ENCODE results near the gene LARGE1. TPM values are rescaled to one million over a fixed set of nuclear protein-coding genes. Genes with fewer than 3 reads are reported as not detected.

LARGE1 gene
- total RNA-seq, 1 experiment from 2014 or later, result 2.5 TPM

- in situ Hi-C loops (cut with HindIII; ENCODE audit: low pct_unique_long_range_greater_than_20kb, low sequenced_read_pairs), result no loop called here
- no peak for TF ChIP-seq SIN3A (IDR thresholded peaks at IDR 0.05; ENCODE audit: borderline replicate concordance, insufficient read depth, low read depth, low read length)
- TF ChIP-seq, protein P1, sequence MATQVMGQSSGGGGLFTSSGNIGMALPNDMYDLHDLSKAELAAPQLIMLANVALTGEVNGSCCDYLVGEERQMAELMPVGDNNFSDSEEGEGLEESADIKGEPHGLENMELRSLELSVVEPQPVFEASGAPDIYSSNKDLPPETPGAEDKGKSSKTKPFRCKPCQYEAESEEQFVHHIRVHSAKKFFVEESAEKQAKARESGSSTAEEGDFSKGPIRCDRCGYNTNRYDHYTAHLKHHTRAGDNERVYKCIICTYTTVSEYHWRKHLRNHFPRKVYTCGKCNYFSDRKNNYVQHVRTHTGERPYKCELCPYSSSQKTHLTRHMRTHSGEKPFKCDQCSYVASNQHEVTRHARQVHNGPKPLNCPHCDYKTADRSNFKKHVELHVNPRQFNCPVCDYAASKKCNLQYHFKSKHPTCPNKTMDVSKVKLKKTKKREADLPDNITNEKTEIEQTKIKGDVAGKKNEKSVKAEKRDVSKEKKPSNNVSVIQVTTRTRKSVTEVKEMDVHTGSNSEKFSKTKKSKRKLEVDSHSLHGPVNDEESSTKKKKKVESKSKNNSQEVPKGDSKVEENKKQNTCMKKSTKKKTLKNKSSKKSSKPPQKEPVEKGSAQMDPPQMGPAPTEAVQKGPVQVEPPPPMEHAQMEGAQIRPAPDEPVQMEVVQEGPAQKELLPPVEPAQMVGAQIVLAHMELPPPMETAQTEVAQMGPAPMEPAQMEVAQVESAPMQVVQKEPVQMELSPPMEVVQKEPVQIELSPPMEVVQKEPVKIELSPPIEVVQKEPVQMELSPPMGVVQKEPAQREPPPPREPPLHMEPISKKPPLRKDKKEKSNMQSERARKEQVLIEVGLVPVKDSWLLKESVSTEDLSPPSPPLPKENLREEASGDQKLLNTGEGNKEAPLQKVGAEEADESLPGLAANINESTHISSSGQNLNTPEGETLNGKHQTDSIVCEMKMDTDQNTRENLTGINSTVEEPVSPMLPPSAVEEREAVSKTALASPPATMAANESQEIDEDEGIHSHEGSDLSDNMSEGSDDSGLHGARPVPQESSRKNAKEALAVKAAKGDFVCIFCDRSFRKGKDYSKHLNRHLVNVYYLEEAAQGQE (IDR thresholded peaks at IDR 0.05; ENCODE audit: insufficient read depth in 1 of 2, low read depth in 2 of 2, low read length in 1 of 2), result no peak
- TF ChIP-seq POLR2AphosphoS5 (IDR thresholded peaks at IDR 0.05; ENCODE audit: low read depth, low read length), result no peak
- no peak for TF ChIP-seq TCF7L2 (IDR thresholded peaks at IDR 0.05; ENCODE audit: low read depth, low read length)
- TF ChIP-seq, protein P2, sequence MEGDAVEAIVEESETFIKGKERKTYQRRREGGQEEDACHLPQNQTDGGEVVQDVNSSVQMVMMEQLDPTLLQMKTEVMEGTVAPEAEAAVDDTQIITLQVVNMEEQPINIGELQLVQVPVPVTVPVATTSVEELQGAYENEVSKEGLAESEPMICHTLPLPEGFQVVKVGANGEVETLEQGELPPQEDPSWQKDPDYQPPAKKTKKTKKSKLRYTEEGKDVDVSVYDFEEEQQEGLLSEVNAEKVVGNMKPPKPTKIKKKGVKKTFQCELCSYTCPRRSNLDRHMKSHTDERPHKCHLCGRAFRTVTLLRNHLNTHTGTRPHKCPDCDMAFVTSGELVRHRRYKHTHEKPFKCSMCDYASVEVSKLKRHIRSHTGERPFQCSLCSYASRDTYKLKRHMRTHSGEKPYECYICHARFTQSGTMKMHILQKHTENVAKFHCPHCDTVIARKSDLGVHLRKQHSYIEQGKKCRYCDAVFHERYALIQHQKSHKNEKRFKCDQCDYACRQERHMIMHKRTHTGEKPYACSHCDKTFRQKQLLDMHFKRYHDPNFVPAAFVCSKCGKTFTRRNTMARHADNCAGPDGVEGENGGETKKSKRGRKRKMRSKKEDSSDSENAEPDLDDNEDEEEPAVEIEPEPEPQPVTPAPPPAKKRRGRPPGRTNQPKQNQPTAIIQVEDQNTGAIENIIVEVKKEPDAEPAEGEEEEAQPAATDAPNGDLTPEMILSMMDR (IDR thresholded peaks at IDR 0.05), result no peak
- ChIA-PET CTCF (no interaction called here), POLR2A (no interaction called here)
- Histone ChIP-seq H3K4me3 (ENCODE audit: low read depth in 2 of 2, low read length in 2 of 2) (no peak overlapping the region), H3K9me3 (ENCODE audit: control insufficient read depth, insufficient read depth, low read depth, low read length) (no peaks in the 10 kb centered on the region), H3K36me3 (ENCODE audit: control insufficient read depth, insufficient read depth, low read length) (no peaks in the 10 kb centered on the region), H3K27ac (ENCODE audit: low read length) (no peak overlapping the region), H3K4me1 (ENCODE audit: control insufficient read depth, insufficient read depth, low read length) (no peaks in the 10 kb centered on the region), H3K27me3 (ENCODE audit: control insufficient read depth, insufficient read depth, low read length) (no peaks in the 10 kb centered on the region)
- DNase-seq (ENCODE audit: low read depth, low spot score) (no peak), ATAC-seq (no peak)
- no TSS peak for BruUV-seq (replicated peaks)
- intact Hi-C loops (cut with micrococcal nuclease; ENCODE audit: unreplicated experiment), result no loop called here
These were observed 96.7 kb downstream of the LARGE1 start for GRCh38 chr22:33823552-33823951.

DNA sequence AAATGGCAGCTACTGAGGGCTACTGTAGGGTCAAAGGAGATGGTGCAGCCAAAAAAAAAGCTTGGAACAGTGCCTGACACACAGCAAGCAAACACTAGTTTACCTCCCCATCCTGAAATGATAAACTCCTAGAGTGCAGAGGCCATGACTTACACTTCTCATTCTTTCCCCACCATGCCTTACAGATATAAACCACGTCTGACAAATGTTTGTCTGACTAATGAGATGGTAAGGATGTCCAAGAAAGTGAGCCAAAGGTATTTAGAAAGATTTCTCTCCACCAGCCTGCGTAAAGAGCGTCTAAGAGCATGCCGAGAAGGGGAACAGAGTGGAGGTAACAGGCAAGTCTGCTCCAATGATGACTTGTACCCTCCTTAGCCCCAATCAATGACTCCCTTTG is 99.0 kb downstream of the LARGE1 start:
- H3K36me3 ChIP-seq (ENCODE audit: control insufficient read depth, insufficient read depth, low read length), result no peaks in the 10 kb centered on the region
- TF ChIP-seq POLR2AphosphoS5 (IDR thresholded peaks at IDR 0.05; ENCODE audit: low read depth, low read length), result no peak
- TF ChIP-seq, protein P2 (IDR thresholded peaks at IDR 0.05), result no peak
- TF ChIP-seq, protein P1 (IDR thresholded peaks at IDR 0.05; ENCODE audit: insufficient read depth in 1 of 2, low read depth in 2 of 2, low read length in 1 of 2), result no peak
- TF ChIP-seq TCF7L2 (IDR thresholded peaks at IDR 0.05; ENCODE audit: low read depth, low read length), result no peak
- no peak for TF ChIP-seq SIN3A (IDR thresholded peaks at IDR 0.05; ENCODE audit: borderline replicate concordance, insufficient read depth, low read depth, low read length)
- no peaks in the 10 kb centered on the region for H3K9me3 ChIP-seq (ENCODE audit: control insufficient read depth, insufficient read depth, low read depth, low read length)
- DNase-seq (ENCODE audit: low read depth, low spot score) (no peak), ATAC-seq (no peak)
- POLR2A ChIA-PET, result no interaction called here
- BruUV-seq (replicated peaks), result no TSS peak
- H3K27me3 ChIP-seq (ENCODE audit: control insufficient read depth, insufficient read depth, low read length), result no peaks in the 10 kb centered on the region
- no peaks in the 10 kb centered on the region for H3K4me1 ChIP-seq (ENCODE audit: control insufficient read depth, insufficient read depth, low read length)
- H3K27ac ChIP-seq (ENCODE audit: low read length), result no peak overlapping the region
- H3K4me3 ChIP-seq (ENCODE audit: low read depth in 2 of 2, low read length in 2 of 2), result no peak overlapping the region
- in situ Hi-C loops (cut with HindIII; ENCODE audit: low pct_unique_long_range_greater_than_20kb, low sequenced_read_pairs) (no loop called here), intact Hi-C loops (cut with micrococcal nuclease; ENCODE audit: unreplicated experiment) (no loop called here)
- CTCF ChIA-PET, result no interaction called here

Data from Panc1 (cell line).